ENCODE data around the gene AGTRAP. TPM values are rescaled to one million over a fixed set of nuclear protein-coding genes. Genes with fewer than 3 reads are reported as not detected.

The AGTRAP gene
- total and polyA plus RNA-seq, 2 of the 8 experiments (the other 6 are each of a cell fraction or from before 2014, with no cell fraction given): 69.7 to 192 TPM

DNA sequence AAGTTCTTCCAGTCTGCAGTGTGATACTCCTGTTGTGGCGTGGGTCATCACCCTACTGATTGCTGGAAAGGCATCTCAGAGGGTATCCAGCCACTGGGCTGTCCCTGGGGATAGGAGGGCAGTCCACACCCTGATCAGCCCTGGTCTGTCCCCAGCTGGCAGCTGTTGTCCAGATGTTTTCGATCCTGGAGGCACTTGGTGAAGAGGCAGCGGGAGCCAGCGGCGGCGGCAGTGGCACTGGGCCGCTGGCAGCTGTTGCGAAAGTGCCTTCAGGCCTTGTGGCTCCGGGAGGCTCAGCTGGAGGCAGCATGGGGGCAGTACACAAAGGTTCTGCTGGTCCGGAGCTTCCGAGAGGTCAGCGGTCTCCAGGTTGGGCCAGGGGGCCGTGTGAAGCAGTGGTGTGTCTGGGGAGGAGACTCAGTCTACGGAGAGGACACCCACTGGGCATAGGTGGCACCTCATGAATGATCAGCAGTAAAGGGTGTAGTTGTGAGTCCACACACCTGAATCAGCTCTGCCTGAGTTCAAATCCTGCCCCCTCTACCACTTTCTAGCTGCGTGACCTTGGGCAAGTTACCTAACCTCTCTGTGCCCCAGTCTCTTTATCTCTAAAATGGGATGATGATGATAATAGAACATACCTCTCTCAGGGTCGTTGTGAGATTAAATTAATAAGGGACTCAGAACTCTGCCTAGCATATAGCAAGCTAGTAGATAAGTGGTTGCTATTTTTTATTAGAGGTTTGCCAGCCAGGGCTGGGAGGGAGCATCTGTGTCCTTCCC, 32.2 kb downstream of the AGTRAP start:
- H3K18ac ChIP-seq (ENCODE audit: extremely low read depth, low read length): no peak overlapping the region
- H4K91ac ChIP-seq (replicated peaks; ENCODE audit: insufficient read length, low read length): no peak overlapping the region
- H4K5ac ChIP-seq (ENCODE audit: insufficient read length, low read depth, low read length): no peak overlapping the region
- no peaks in the 10 kb centered on the region for H3K23me2 ChIP-seq (ENCODE audit: low read depth, low read length)
- no peak overlapping the region for H3K23ac ChIP-seq (ENCODE audit: insufficient read length)
- H3K27me3 ChIP-seq (replicated peaks in 1 of 4; ENCODE audit: control insufficient read depth in 3 of 4, extremely low read depth in 1 of 4, insufficient read depth in 3 of 4, low read length in 3 of 4): peaks cover 0 to 15% (median 3%) of the 10 kb centered on the region in 4 experiments; a peak in 4 of 7 replicates
- H2BK5ac ChIP-seq (ENCODE audit: low read depth, low read length): no peak overlapping the region
- ChIA-PET POLR2A (ENCODE audit: partially characterized antibody) (interaction anchor here (0.9 to 4.3 kb wide), 2 partner anchors 15 to 38 kb away, joined by 3 to 21 read pairs; no protein-coding TSS in a partner anchor), CTCF (ENCODE audit: partially characterized antibody) (interaction anchor here (0.7 to 2.3 kb wide), 4 partner anchors 11 to 104 kb away, joined by 3 to 8 read pairs (median 4); partner anchors contain the start of gene FBXO6)
- WGBS, 2 experiments (ENCODE audit: extremely low coverage in 1 of 2, insufficient coverage in 1 of 2, insufficient read length in 1 of 2, insufficient replicate concordance in 2 of 2, low coverage in 1 of 2, low lambda C conversion rate in 2 of 2, missing lambda C conversion rate in 1 of 2): 87% methylated on average over 16 of the region's 16 CpGs; no CpG with 5 or more reads in 1 of the 2 experiments
- H4K20me1 ChIP-seq (replicated peaks in 1 of 2; ENCODE audit: control insufficient read depth in 1 of 2, insufficient read depth in 2 of 2, low read length in 2 of 2): no peaks in the 10 kb centered on the region
- no peak overlapping the region for H3K56ac ChIP-seq (replicated peaks; ENCODE audit: insufficient read length, low read depth, low read length)
- no peak overlapping the region for H2BK120ac ChIP-seq (replicated peaks; ENCODE audit: low read depth, low read length)
- H2AFZ ChIP-seq (ENCODE audit: low read length): no peak overlapping the region
- no peak for DNase-seq (ENCODE audit: low read depth in 1 of 2, low spot score in 2 of 2)
- H2AK5ac ChIP-seq (ENCODE audit: low read depth, low read length): no peak overlapping the region
- no peak overlapping the region for H2BK20ac ChIP-seq (ENCODE audit: low read length)
- FAIRE-seq: no peak
- no peak overlapping the region for H3K9ac ChIP-seq (replicated peaks in 1 of 4; ENCODE audit: extremely low read depth in 1 of 4, low read depth in 3 of 4, low read length in 3 of 4)
- H3K9me3 ChIP-seq (ENCODE audit: insufficient read depth in 2 of 2, low read depth in 1 of 2, low read length in 1 of 2): no peaks in the 10 kb centered on the region
- H3K14ac ChIP-seq (ENCODE audit: insufficient read length): no peak overlapping the region
- no peak overlapping the region for H3K4me2 ChIP-seq (ENCODE audit: insufficient read depth in 1 of 2, low read depth in 2 of 2, low read length in 2 of 2)
- H3K36me3 ChIP-seq (ENCODE audit: control insufficient read depth in 2 of 4, insufficient read depth in 4 of 4, low read length in 3 of 4): no peaks in the 10 kb centered on the region
- no peaks in the 10 kb centered on the region for H3K79me2 ChIP-seq (ENCODE audit: control insufficient read depth in 1 of 2, insufficient read depth in 2 of 2, low read length in 2 of 2)
- no peak overlapping the region for H2BK15ac ChIP-seq (ENCODE audit: low read length)
- H3K4me3 ChIP-seq (ENCODE audit: extremely low read depth in 1 of 4, insufficient read depth in 2 of 4, low read depth in 3 of 4, low read length in 4 of 4): no peak overlapping the region
- no peaks in the 10 kb centered on the region; a peak in 1 of 7 replicates for H3K4me1 ChIP-seq (replicated peaks in 1 of 4; ENCODE audit: control insufficient read depth in 3 of 4, insufficient read depth in 4 of 4, low read length in 3 of 4)
- H2BK12ac ChIP-seq (ENCODE audit: low read depth, low read length): 0 out of 2 replicates have a peak overlapping the region, but pooled peaks have one; percentile 27
- no peak overlapping the region for H3K27ac ChIP-seq (ENCODE audit: low read depth, low read length)
- no peak overlapping the region for H4K8ac ChIP-seq (ENCODE audit: extremely low read depth, insufficient read depth, low read length)
- no peak overlapping the region for H3K4ac ChIP-seq (replicated peaks; ENCODE audit: insufficient read length, low read depth, low read length)
- H3K79me1 ChIP-seq (ENCODE audit: low read depth, low read length): no peaks in the 10 kb centered on the region
- TF ChIP-seq NANOG (IDR thresholded peaks at IDR 0.05; ENCODE audit: insufficient read depth, low read depth, low read length, poor library complexity, severe bottlenecking) (no peak), KDM1A (IDR thresholded peaks at IDR 0.05; ENCODE audit: borderline replicate concordance, low read length) (peak; percentile 47; the same call in 1 of the 2 replicates), SP4 (IDR thresholded peaks at IDR 0.05; ENCODE audit: low read length) (no peak), GTF2F1 (IDR thresholded peaks at IDR 0.05; ENCODE audit: borderline replicate concordance, low read depth, low read length) (no peak), SAP30 (IDR thresholded peaks at IDR 0.05; ENCODE audit: insufficient read depth, insufficient replicate concordance, low read length) (no peak), POLR2A (IDR thresholded peaks at IDR 0.05; ENCODE audit: control extremely low read depth in 1 of 2, low read depth in 2 of 2, low read length in 2 of 2) (no peak), BACH1 (IDR thresholded peaks at IDR 0.05; ENCODE audit: low read length) (no peak), EP300 (IDR thresholded peaks at IDR 0.05; ENCODE audit: borderline replicate concordance in 1 of 2, low read depth in 2 of 2, low read length in 2 of 2) (no peak), TAF7 (optimal IDR thresholded peaks at IDR 0.05; ENCODE audit: borderline replicate concordance, low read depth, low read length) (no peak), CEBPB (IDR thresholded peaks at IDR 0.05; ENCODE audit: low read depth, low read length) (peak; percentile 45; the same call in 1 of the 2 replicates), CHD2 (IDR thresholded peaks at IDR 0.05; ENCODE audit: low read length) (no peak), POU5F1 (IDR thresholded peaks at IDR 0.05; ENCODE audit: low read depth, low read length) (no peak)

Data from H1 (cell line).